GOT3 (cell line): Measurements from ENCODE around the gene SENP6.
A peak's percentile ranks its signal among the peaks of the same experiment; 100 is the strongest.

Experiments used
- DNase-seq: peaks from one replicate; lab custom pipeline; 2025; ENCODE audit warnings: mixed read lengths; lab: John Stamatoyannopoulos, UW

The SENP6 gene

DNA sequence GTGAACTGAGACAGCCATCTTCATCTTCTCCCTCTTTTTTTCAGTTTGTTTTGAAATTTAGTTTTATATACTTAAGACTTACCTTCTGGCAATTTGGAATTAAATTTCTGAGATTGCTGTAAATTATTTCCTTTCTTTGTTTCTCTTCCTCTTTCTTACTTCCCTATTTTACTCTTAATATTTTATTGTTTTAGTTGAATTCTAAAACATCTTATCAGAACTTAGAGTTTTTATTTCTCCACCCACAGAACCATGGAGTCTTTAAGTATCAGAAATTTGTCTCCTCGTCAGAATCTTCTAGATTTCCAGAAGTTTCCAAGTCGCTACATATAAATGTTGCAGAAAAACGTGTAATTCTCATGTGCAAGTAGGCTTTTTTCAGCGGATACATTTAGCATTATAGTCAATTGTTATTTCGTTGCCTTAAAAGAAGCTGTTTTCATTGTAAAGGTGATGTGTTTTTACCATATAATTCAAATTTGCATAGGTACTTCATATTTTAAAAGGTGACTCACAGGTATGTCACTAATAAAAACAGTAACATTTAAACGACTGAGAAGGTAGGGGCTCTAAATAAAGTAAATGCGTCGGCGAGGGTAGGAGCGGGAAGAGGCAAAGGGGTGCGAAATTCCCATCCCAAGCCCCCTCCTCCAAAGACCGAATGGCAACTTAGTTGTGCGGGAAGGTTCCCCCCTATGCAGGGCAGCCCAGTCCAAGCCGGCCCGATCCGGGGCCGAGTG lies 146.5 kb downstream of the SENP6 start:
- no peak for DNase-seq

DNA sequence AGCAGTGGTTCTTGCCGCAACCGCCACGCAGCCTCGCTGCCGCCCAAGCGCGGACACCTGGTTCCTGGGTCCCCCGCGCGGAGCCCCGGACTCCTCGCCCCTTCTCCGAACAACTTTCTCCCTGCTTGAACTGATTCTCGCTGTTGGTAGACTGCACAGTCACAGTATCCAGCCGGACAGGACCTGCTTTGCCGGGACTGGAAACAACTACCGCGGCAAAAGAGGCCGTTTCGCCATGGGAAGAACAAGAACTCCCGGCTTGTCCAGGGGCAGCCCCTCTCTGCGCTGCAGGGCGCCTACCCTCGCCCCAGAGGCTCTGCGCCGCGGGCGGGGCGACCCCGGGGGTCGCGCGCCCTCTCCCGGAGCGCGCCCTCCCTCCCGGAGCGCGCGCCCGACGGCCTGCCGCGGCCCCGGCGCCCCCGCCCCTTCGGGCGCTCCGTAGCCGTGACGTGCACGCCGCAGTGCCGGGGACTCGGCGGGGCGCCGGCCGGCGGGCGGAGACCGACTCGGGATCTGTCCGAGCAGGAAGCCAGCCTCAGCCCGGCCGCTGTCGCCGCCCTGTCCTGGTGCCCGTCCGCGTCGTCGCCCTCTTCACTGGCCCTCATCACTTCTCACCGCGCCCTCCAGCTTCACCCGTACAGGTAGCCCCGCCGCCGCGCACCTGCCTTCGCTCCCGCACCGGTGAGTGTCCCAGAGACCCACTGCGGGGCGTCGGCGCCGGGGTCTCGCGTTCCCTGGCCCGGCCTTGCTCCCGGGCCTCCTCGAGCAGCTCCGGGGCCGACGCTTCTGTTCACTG lies 147.3 kb downstream of the SENP6 start, which contains the start of gene MYO6:
Gene MYO6, plus strand, starts transcription at position 497 of the 796 bp plus-strand sequence. CDS start 68,309 bp downstream, outside the sequence.
- DNase-seq = peak; percentile 46

DNA sequence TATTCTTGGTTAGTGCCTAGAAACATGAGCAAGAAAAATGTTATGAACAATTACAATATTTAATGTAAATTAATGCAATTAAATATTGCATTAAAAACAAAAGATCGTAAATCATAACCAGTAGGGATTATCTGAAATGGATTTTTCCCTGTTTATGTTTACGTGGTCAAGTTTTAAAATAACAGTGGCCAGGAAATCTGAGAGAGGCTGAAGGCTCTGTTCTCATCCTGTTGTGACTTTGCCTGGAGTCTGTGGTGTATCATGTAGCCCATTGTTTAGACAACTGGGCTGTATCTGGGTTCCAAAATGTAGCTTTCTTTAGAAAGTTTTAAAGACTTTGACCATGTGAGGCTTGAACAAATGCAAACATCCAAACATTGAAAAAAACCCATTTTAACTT lies 149.8 kb downstream of the SENP6 start:
- DNase-seq = no peak

DNA sequence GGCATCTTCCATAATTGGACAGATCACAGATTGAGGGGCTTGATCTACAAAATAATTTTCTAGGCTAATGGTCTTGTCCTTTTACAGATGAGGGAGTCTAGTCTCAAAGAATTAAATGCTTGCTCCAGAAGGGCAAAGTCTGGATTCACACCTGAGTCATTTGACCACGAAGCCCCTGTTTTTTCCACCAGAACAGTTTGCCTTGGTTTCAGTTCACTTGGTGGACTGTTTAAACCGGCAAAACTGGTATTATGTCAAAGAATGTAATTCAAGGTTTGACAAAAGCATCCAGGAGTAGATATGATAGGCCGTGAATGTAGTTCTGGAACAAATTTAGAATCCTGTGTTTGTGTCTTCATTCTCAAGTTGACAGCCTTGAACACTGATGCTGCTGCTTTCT lies 150.7 kb downstream of the SENP6 start:
- no peak for DNase-seq

DNA sequence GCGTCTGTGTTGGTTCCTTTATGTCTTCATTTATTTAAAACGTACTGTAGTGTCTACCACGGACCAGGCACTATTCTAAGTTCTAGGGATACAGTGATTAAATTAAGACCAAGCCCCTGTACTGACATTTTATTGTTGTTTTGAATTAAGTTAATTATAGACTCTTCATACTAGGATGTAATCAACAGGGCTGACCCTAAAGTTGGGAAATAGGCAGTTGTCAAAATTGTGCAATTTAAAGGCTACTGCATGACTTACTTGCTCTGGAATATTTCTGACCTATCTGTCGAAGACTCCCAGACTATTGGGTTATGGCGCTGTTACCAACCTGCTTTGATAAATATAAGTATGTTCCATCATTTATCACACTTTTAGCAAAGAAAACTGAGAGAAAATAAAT lies 154.0 kb downstream of the SENP6 start:
- DNase-seq = no peak

DNA sequence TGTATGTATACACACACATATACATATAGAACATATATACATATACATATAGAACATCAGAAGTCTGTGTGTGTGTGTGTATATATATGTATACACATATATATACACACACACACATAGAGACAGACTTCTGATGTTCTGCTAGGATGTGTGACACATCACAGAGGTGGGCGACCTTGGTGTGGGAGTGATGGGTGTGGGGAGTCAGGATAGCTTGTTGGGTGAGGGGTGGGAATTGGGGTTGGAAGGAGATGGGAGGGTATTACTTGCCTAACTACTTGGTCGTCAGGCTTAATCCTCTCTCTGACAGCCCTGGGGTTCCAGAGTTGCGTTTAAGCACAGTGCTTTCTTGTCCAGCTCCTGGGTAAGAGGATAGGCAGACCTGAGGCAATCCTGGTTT lies 155.6 kb downstream of the SENP6 start:
- DNase-seq = no peak

DNA sequence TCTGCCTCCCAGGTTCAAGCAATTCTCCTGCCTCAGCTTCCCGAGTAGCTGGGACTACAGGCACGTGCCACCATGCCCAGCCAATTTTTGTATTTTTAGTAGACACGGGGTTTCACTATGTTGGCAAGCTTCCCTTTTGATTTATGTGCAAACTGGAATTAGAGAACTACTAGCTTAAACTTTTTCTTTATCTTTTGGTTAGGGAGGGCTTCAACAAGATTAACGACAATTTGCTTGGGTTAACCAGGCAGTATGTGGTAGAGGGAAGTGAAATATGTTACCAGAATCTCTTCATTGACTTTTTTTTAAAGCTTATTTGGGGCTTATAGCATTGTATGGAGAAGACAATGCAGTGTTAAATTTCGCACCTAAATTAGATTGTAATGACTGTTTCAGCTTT lies 156.4 kb downstream of the SENP6 start:
- no peak for DNase-seq

GRCh38 chr6:75759207-75759606 lies 157.5 kb downstream of the SENP6 start:
- DNase-seq = no peak

DNA sequence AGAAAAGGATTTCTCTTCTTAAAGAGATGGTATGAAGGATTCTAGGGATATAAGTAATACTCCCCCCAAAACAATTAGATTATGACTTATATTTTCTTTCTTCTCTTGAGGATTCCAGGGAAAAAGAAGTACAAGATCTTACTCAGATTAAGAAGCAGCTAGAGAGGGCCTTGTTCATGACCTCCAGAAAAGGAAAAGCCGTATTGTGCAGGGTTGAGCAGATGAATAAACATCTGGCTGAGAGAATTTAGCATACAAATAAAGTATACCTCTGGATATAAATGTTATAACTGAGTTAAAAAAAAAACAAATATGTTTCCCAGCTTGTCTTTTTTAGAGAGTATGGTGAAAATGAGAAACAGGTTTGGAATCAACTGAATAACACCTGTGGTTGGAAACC lies 158.6 kb downstream of the SENP6 start:
- DNase-seq = no peak

- DNase-seq = no peak
Observed at GRCh38 chr6:75761489-75761888, 159.8 kb downstream of the SENP6 start.

DNA sequence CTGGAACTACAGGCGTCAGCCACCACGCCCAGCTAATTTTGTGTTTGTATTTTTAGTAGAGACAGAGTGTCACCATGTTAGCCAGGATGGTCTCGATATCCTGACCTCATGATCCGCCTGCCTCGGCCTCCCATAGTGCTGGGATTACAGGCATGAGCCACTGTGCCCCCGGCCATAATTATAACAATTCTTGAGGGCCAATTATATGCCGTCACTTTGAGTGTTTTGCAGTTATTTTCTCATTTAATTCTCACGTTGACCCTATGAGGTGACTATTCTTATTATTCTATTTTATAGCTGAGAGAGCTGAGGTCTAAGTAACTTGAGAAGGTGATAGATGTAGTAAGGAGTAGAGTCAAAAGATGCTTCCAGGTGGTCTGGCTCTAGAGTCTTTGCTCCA lies 160.4 kb downstream of the SENP6 start:
- no peak for DNase-seq

DNA sequence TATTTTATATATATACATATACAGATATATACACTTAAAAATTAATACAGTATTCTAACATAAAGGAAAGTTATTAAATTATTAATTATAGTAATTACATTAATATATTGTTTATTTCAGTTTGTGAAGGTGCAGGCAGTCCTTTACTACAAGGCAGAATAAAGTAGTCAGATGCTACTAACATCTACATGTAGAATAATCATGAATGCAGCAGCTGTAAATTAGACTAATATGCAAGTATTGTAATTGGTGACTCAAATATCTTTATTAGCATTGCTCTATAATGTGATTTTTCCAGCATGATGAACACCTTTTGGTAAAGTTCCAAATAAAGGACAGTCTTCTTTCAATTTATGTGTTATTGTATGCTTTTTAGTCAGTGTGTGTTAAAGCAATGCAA lies 164.7 kb downstream of the SENP6 start:
- DNase-seq = no peak
